WTC11 (cell line): ENCODE measurements around the gene LRRC61. TPM values are rescaled to one million over a fixed set of nuclear protein-coding genes. Genes with fewer than 3 reads are reported as not detected.

Source experiments
- ATF2 ChIP-seq: sonication (generic); formaldehyde crosslinking; IDR thresholded peaks from 2 replicates; pipeline ENCODE4 v1.8.1; 2022; ENCODE audit warnings: low read depth, missing genetic modification reagents, borderline replicate concordance
- ATF3 ChIP-seq: sonication (generic); formaldehyde crosslinking; conservative IDR thresholded peaks from 2 replicates; pipeline ENCODE4 v1.8.1; 2022; ENCODE audit warnings: mild to moderate bottlenecking, missing genetic modification reagents
- CDX4 ChIP-seq: fragments of 250-450 bp; sonication (Bioruptor Pico); IDR thresholded peaks from 2 replicates; pipeline ENCODE4 v1.9.0; 2021; ENCODE audit warnings: moderate library complexity, mild to moderate bottlenecking, inconsistent platforms, borderline replicate concordance
- CREB1 ChIP-seq: sonication (generic); formaldehyde crosslinking; IDR thresholded peaks from 2 replicates; pipeline ENCODE4 v1.8.0; 2023; ENCODE audit warnings: mild to moderate bottlenecking, missing genetic modification reagents
- CTCF ChIP-seq: fragments of 200-600 bp; IDR thresholded peaks from 2 replicates; pipeline ENCODE4 v1.8.0; 2022; ENCODE audit warnings: antibody characterized with exemption
- FOXP1 ChIP-seq: sonication (generic); formaldehyde crosslinking; IDR thresholded peaks from 2 replicates; pipeline ENCODE4 v1.8.0; 2022; ENCODE audit warnings: missing genetic modification reagents, mild to moderate bottlenecking, moderate library complexity, borderline replicate concordance
- JAZF1 ChIP-seq: fragments of 250-450 bp; sonication (Bioruptor Pico); IDR thresholded peaks from 2 replicates; pipeline ENCODE4 v1.9.0; 2021; ENCODE audit warnings: moderate library complexity, mild to moderate bottlenecking, inconsistent platforms
- NFATC4 ChIP-seq: fragments of 250-450 bp; sonication (Bioruptor Pico); IDR thresholded peaks from 2 replicates; pipeline ENCODE4 v1.9.0; 2021; ENCODE audit warnings: mild to moderate bottlenecking
- NFE2L1 ChIP-seq: sonication (generic); formaldehyde crosslinking; IDR thresholded peaks from 2 replicates; pipeline ENCODE4 v1.8.1; 2023; ENCODE audit warnings: missing genetic modification reagents
- PRRX2 ChIP-seq: fragments of 250-450 bp; sonication (Bioruptor Pico); IDR thresholded peaks from 2 replicates; pipeline ENCODE4 v1.8.0; 2021; ENCODE audit warnings: mild to moderate bottlenecking
- RELA ChIP-seq: sonication (generic); formaldehyde crosslinking; IDR thresholded peaks from 2 replicates; pipeline ENCODE4 v1.8.1; 2022; ENCODE audit warnings: missing genetic modification reagents, mild to moderate bottlenecking, borderline replicate concordance
- SOX15 ChIP-seq: fragments of 250-450 bp; sonication (Bioruptor Pico); IDR thresholded peaks from 2 replicates; pipeline ENCODE4 v1.9.0; 2021; ENCODE audit warnings: mild to moderate bottlenecking
- STAT6 ChIP-seq: sonication (generic); formaldehyde crosslinking; conservative IDR thresholded peaks from 2 replicates; pipeline ENCODE4 v1.8.1; 2023; ENCODE audit warnings: mild to moderate bottlenecking, low read depth, missing genetic modification reagents, moderate library complexity
- TCF7 ChIP-seq: sonication (generic); formaldehyde crosslinking; IDR thresholded peaks from 2 replicates; pipeline ENCODE4 v1.8.0; 2022; ENCODE audit warnings: mild to moderate bottlenecking, low read depth, missing genetic modification reagents, moderate library complexity
- TEAD4 ChIP-seq: sonication (generic); formaldehyde crosslinking; IDR thresholded peaks from 2 replicates; pipeline ENCODE4 v1.8.0; 2022; ENCODE audit warnings: mild to moderate bottlenecking, missing genetic modification reagents
- TP53 ChIP-seq: sonication (generic); formaldehyde crosslinking; IDR thresholded peaks from 2 replicates; pipeline ENCODE4 v1.8.1; 2023; ENCODE audit warnings: mild to moderate bottlenecking, missing genetic modification reagents
- USF2 ChIP-seq: sonication (generic); formaldehyde crosslinking; IDR thresholded peaks from 2 replicates; pipeline ENCODE4 v1.8.1; 2023; ENCODE audit warnings: mild to moderate bottlenecking, missing genetic modification reagents, moderate library complexity
- ZBTB43 ChIP-seq: sonication (generic); formaldehyde crosslinking; IDR thresholded peaks from 2 replicates; pipeline ENCODE4 v1.8.1; 2023; ENCODE audit warnings: mild to moderate bottlenecking, missing genetic modification reagents
- ZMAT4 ChIP-seq: fragments of 250-450 bp; sonication (Bioruptor Pico); IDR thresholded peaks from 2 replicates; pipeline ENCODE4 v1.9.0; 2021; ENCODE audit warnings: mild to moderate bottlenecking
- ZNF121 ChIP-seq: sonication (generic); formaldehyde crosslinking; IDR thresholded peaks from 2 replicates; pipeline ENCODE4 v1.8.0; 2023; ENCODE audit warnings: missing genetic modification reagents
- ZNF232 ChIP-seq: sonication (generic); formaldehyde crosslinking; IDR thresholded peaks from 2 replicates; pipeline ENCODE4 v1.8.0; 2022; ENCODE audit warnings: mild to moderate bottlenecking, missing genetic modification reagents
- ZNF281 ChIP-seq: sonication (generic); formaldehyde crosslinking; IDR thresholded peaks from 2 replicates; pipeline ENCODE4 v1.8.0; 2023; ENCODE audit warnings: mild to moderate bottlenecking, missing genetic modification reagents
- ZNF396 ChIP-seq: fragments of 250-450 bp; sonication (Bioruptor Pico); IDR thresholded peaks from 2 replicates; pipeline ENCODE4 v1.8.0; 2021; ENCODE audit warnings: mild to moderate bottlenecking, moderate library complexity, borderline replicate concordance
- ZNF416 ChIP-seq: fragments of 250-450 bp; sonication (Bioruptor Pico); IDR thresholded peaks from 2 replicates; pipeline ENCODE4 v1.9.0; 2021; ENCODE audit warnings: mild to moderate bottlenecking, inconsistent platforms
- ZNF423 ChIP-seq: fragments of 250-450 bp; sonication (Bioruptor Pico); IDR thresholded peaks from 2 replicates; pipeline ENCODE4 v2.1.2; 2022; ENCODE audit warnings: mild to moderate bottlenecking, moderate library complexity
- ZNF671 ChIP-seq: fragments of 250-450 bp; sonication (Bioruptor Pico); IDR thresholded peaks from 2 replicates; pipeline ENCODE4 v1.8.0; 2021; ENCODE audit warnings: mild to moderate bottlenecking
- total RNA-seq: library from RNA; stranded (reverse); gene quantifications from 3 replicates; pipeline ENCODE4 v1.2.3, GENCODE V29; 2021

The LRRC61 gene
- total RNA-seq, 1 experiment from 2014 or later = 27.7 TPM

GRCh38 chr7:150322833-150323681 is at the start of gene LRRC61, which contains the start of gene ACTR3C (continued):
- TF ChIP-seq ZMAT4 (CRISPR knock-in tag) (no peak), NFATC4 (CRISPR knock-in tag) (no peak), ZNF423 (CRISPR knock-in tag) (peak; percentile 84), ATF2 (CRISPR knock-in tag) (no peak), NFE2L1 (CRISPR knock-in tag) (no peak), ZNF121 (no peak), RELA (CRISPR knock-in tag) (no peak), PRRX2 (no peak), ZNF396 (CRISPR knock-in tag) (no peak), SOX15 (CRISPR knock-in tag) (no peak), TP53 (CRISPR knock-in tag) (no peak), FOXP1 (CRISPR knock-in tag) (peak; percentile 46; the same call in 1 of the 2 replicates), ZNF671 (no peak), CDX4 (CRISPR knock-in tag) (no peak), TCF7 (CRISPR knock-in tag) (no peak), USF2 (CRISPR knock-in tag) (no peak), ZNF232 (CRISPR knock-in tag) (0 out of 2 replicates have a peak, but pooled peaks have one; percentile 54), JAZF1 (CRISPR knock-in tag) (no peak), STAT6 (CRISPR knock-in tag) (no peak), CREB1 (CRISPR knock-in tag) (no peak), ATF3 (CRISPR knock-in tag) (no peak), ZBTB43 (CRISPR knock-in tag) (no peak; the same call in 1 of the 2 replicates), CTCF (0 out of 2 replicates have a peak, but pooled peaks have one; percentile 11), ZNF281 (CRISPR knock-in tag) (no peak), ZNF416 (CRISPR knock-in tag) (no peak), TEAD4 (no peak)
